H9 (cell line): Measurements from ENCODE around the gene NDP. TPM values are rescaled to one million over a fixed set of nuclear protein-coding genes. Genes with fewer than 3 reads are reported as not detected.

ENCODE experiments used
- DNase-seq: peaks from one replicate; pipeline ENCODE4 v3.0.0-alpha.2; 2017
- H2AFZ ChIP-seq: one replicate; pipeline ENCODE4 v1.6.1; 2013; ENCODE audit warnings: mild to moderate bottlenecking, low read length, control low read depth, moderate library complexity
- H2AK5ac ChIP-seq: 2 replicates; pipeline ENCODE4 v1.6.1; 2013; ENCODE audit warnings: low read length, control low read depth, mixed read lengths; ENCODE audit not compliant: insufficient read length
- H2BK120ac ChIP-seq: one replicate; pipeline ENCODE4 v1.6.1; 2013; ENCODE audit warnings: low read depth, mild to moderate bottlenecking, low read length, control low read depth, inconsistent platforms; ENCODE audit not compliant: poor library complexity, severe bottlenecking
- H2BK12ac ChIP-seq: 2 replicates; pipeline ENCODE4 v1.6.1; 2013; ENCODE audit warnings: low read length, control low read depth, mixed read lengths, low read depth; ENCODE audit not compliant: insufficient read length
- H2BK15ac ChIP-seq: 2 replicates; pipeline ENCODE4 v1.6.1; 2013; ENCODE audit warnings: low read depth, low read length, control low read depth
- H2BK20ac ChIP-seq: one replicate; pipeline ENCODE4 v1.6.1; 2013; ENCODE audit warnings: low read depth, mild to moderate bottlenecking, low read length, control low read depth, inconsistent platforms; ENCODE audit not compliant: poor library complexity, severe bottlenecking
- H2BK5ac ChIP-seq: 2 replicates; pipeline ENCODE4 v1.6.1; 2013; ENCODE audit warnings: low read length, control low read depth, mixed read lengths; ENCODE audit not compliant: insufficient read length
- H3K14ac ChIP-seq: 2 replicates; pipeline ENCODE4 v1.6.1; 2013; ENCODE audit warnings: low read length, control low read depth; ENCODE audit not compliant: insufficient read depth
- H3K18ac ChIP-seq: 2 replicates; pipeline ENCODE4 v1.6.1; 2013; ENCODE audit warnings: low read depth, mild to moderate bottlenecking, mixed read lengths, low read length, control low read depth; ENCODE audit not compliant: insufficient read length
- H3K23ac ChIP-seq: 2 replicates; pipeline ENCODE4 v1.6.1; 2013; ENCODE audit warnings: low read length, control low read depth, mixed read lengths, low read depth; ENCODE audit not compliant: insufficient read length
- H3K23me2 ChIP-seq: 2 replicates; pipeline ENCODE4 v1.6.1; 2013; ENCODE audit warnings: low read depth, mild to moderate bottlenecking, mixed read lengths, low read length, control low read depth; ENCODE audit not compliant: insufficient read length, poor library complexity, severe bottlenecking
- H3K27ac ChIP-seq: 2 replicates; pipeline ENCODE4 v1.5.1; 2013; ENCODE audit warnings: low read length, control low read depth, mixed read lengths, low read depth; ENCODE audit not compliant: insufficient read length
- H3K27me3 ChIP-seq: 2 replicates; pipeline ENCODE4 v1.6.1; 2013; ENCODE audit warnings: low read length, control low read depth, inconsistent platforms; ENCODE audit not compliant: insufficient read depth
- H3K4ac ChIP-seq: 2 replicates; pipeline ENCODE4 v1.6.1; 2013; ENCODE audit warnings: low read depth, mild to moderate bottlenecking, control low read depth, inconsistent platforms, low read length, moderate library complexity
- H3K4me1 ChIP-seq: 2 replicates; pipeline ENCODE4 v1.6.1; 2013; ENCODE audit warnings: low read length, control low read depth, inconsistent platforms; ENCODE audit not compliant: insufficient read depth
- H3K4me2 ChIP-seq: 2 replicates; pipeline ENCODE4 v1.6.1; 2013; ENCODE audit warnings: low read length, control low read depth, mixed read lengths; ENCODE audit not compliant: insufficient read length, insufficient read depth
- H3K56ac ChIP-seq: 2 replicates; pipeline ENCODE4 v1.6.1; 2013; ENCODE audit warnings: low read depth, mild to moderate bottlenecking, mixed read lengths, low read length, control low read depth; ENCODE audit not compliant: insufficient read length
- H3K79me1 ChIP-seq: 2 replicates; pipeline ENCODE4 v1.6.1; 2013; ENCODE audit warnings: low read depth, mild to moderate bottlenecking, moderate library complexity, low read length, control low read depth, inconsistent platforms; ENCODE audit not compliant: insufficient read depth, poor library complexity, severe bottlenecking
- H3K79me2 ChIP-seq: 2 replicates; pipeline ENCODE4 v1.6.1; 2013; ENCODE audit warnings: low read length, control low read depth, inconsistent platforms; ENCODE audit not compliant: insufficient read depth
- H3K9ac ChIP-seq: 2 replicates; pipeline ENCODE4 v1.6.1; 2013; ENCODE audit warnings: low read length, control low read depth, mixed read lengths; ENCODE audit not compliant: insufficient read length; ENCODE audit errors: extremely low read depth
- H3K9me3 ChIP-seq: one replicate; pipeline ENCODE4 v1.6.1; 2013; ENCODE audit warnings: low read depth, low read length, inconsistent platforms; ENCODE audit not compliant: control insufficient read depth
- H3T11ph ChIP-seq: one replicate; pipeline ENCODE4 v1.6.1; 2013; ENCODE audit warnings: mild to moderate bottlenecking, low read length, control low read depth, inconsistent platforms
- H4K20me1 ChIP-seq: one replicate; pipeline ENCODE4 v1.6.1; 2013; ENCODE audit not compliant: control insufficient read depth, insufficient read length, insufficient read depth
- H4K5ac ChIP-seq: 2 replicates; pipeline ENCODE4 v1.6.1; 2013; ENCODE audit warnings: low read depth, mild to moderate bottlenecking, mixed read lengths, low read length, control low read depth; ENCODE audit not compliant: insufficient read length
- H4K8ac ChIP-seq: replicated peaks from 2 replicates; pipeline ENCODE4 v1.6.1; 2013; ENCODE audit warnings: low read length, control low read depth, mixed read lengths, low read depth; ENCODE audit not compliant: insufficient read length
- H4K91ac ChIP-seq: 2 replicates; pipeline ENCODE4 v1.6.1; 2013; ENCODE audit warnings: low read depth, mild to moderate bottlenecking, moderate library complexity, mixed read lengths, low read length, control low read depth; ENCODE audit not compliant: insufficient read length
- H3K27ac Mint-ChIP-seq, 3 experiments: 2 replicates in 2 of 3; 3 replicates in 1 of 3; pipeline ENCODE4 v1.8.0; 2020 to 2021; ENCODE audit warnings: mixed read lengths in 3 of 3, mild to moderate bottlenecking in 1 of 3, moderate library complexity in 1 of 3
- H3K27me3 Mint-ChIP-seq: 2 replicates; pipeline ENCODE4 v1.8.0; 2021; ENCODE audit warnings: low read depth, mild to moderate bottlenecking, moderate library complexity, mixed read lengths
- H3K36me3 Mint-ChIP-seq, 3 experiments: 2 replicates in 2 of 3; 3 replicates in 1 of 3; pipeline ENCODE4 v1.8.0; 2020 to 2021; ENCODE audit warnings: low read depth in 3 of 3, mixed read lengths in 3 of 3; ENCODE audit not compliant: insufficient read depth in 1 of 3
- H3K4me1 Mint-ChIP-seq, 2 experiments: 2 replicates each; pipeline ENCODE4 v1.8.0; 2020; ENCODE audit warnings: mixed read lengths in 2 of 2
- H3K4me3 Mint-ChIP-seq, 2 experiments: 2 replicates in 1 of 2; 3 replicates in 1 of 2; pipeline ENCODE4 v1.8.0; 2020 to 2021; ENCODE audit warnings: mild to moderate bottlenecking in 2 of 2, mixed read lengths in 2 of 2, moderate library complexity in 1 of 2
- H3K9me3 Mint-ChIP-seq, 2 experiments: 2 replicates in 1 of 2; 3 replicates in 1 of 2; pipeline ENCODE4 v1.8.0; 2020; ENCODE audit warnings: mild to moderate bottlenecking in 2 of 2, mixed read lengths in 2 of 2, moderate library complexity in 1 of 2
- CTCF ChIP-seq: fragments of 200-600 bp; sonication (generic); conservative IDR thresholded peaks from 3 replicates; pipeline ENCODE4 v1.8.0; 2021; ENCODE audit warnings: antibody characterized with exemption, mild to moderate bottlenecking
- WGBS: extraction: QIAGEN DNeasy Blood & Tissue Kit; methylation state at CpG from one replicate; pipeline ENCODE4 v1.1.7; 2013; ENCODE audit warnings: missing lambda C conversion rate, low lambda C conversion rate, mixed read lengths; ENCODE audit not compliant: insufficient read length; ENCODE audit errors: extremely low coverage; 5-methylcytosine and 5-hydroxymethylcytosine counted together
- total RNA-seq: library from RNA; stranded (reverse); gene quantifications from 2 replicates; pipeline ENCODE4 v1.2.1, GENCODE V29; 2021

Gene NDP
- total RNA-seq, 1 experiment from 2014 or later = not detected

- Histone ChIP-seq H3K23me2 (no peaks in the 10 kb centered on the region), H3K4me2 (no peak overlapping the region), H2BK12ac (no peak overlapping the region), H2BK15ac (no peak overlapping the region), H3K27ac (no peak overlapping the region), H4K20me1 (no peaks in the 10 kb centered on the region), H2AFZ (no peak overlapping the region), H3K4ac (no peak overlapping the region), H3T11ph (no peak overlapping the region), H3K27me3 (no peaks in the 10 kb centered on the region), H4K8ac (no peak overlapping the region), H3K4me1 (no peaks in the 10 kb centered on the region), H2BK5ac (no peak overlapping the region), H3K79me1 (no peaks in the 10 kb centered on the region), H4K91ac (no peak overlapping the region), H3K14ac (no peak overlapping the region), H3K18ac (no peak overlapping the region), H2BK120ac (no peak overlapping the region), H4K5ac (no peak overlapping the region), H2AK5ac (no peak overlapping the region), H3K9me3 (peaks cover 21% of the 10 kb centered on the region), H3K79me2 (no peaks in the 10 kb centered on the region), H3K23ac (no peak overlapping the region), H3K56ac (no peak overlapping the region), H2BK20ac (no peak overlapping the region), H3K9ac (no peak overlapping the region)
- Mint-ChIP-seq H3K4me1 (no peaks in the 10 kb centered on the region), H3K27me3 (no peaks in the 10 kb centered on the region), H3K36me3 (peaks cover 0 to 4% (median 0%) of the 10 kb centered on the region in 3 experiments; a peak in 3 of 7 replicates), H3K4me3 (no peak overlapping the region), H3K9me3 (peaks cover 62 to 74% of the 10 kb centered on the region in 2 experiments), H3K27ac (no peak overlapping the region)
- no peak for DNase-seq
- no peak for TF ChIP-seq CTCF
- no CpG with 5 or more reads among the region's 1 CpG for WGBS
These were observed 64.0 kb downstream of the NDP start for GRCh38 chrX:43909141-43909540.
